ENCODE measurements around the gene RPL29.

DNA sequence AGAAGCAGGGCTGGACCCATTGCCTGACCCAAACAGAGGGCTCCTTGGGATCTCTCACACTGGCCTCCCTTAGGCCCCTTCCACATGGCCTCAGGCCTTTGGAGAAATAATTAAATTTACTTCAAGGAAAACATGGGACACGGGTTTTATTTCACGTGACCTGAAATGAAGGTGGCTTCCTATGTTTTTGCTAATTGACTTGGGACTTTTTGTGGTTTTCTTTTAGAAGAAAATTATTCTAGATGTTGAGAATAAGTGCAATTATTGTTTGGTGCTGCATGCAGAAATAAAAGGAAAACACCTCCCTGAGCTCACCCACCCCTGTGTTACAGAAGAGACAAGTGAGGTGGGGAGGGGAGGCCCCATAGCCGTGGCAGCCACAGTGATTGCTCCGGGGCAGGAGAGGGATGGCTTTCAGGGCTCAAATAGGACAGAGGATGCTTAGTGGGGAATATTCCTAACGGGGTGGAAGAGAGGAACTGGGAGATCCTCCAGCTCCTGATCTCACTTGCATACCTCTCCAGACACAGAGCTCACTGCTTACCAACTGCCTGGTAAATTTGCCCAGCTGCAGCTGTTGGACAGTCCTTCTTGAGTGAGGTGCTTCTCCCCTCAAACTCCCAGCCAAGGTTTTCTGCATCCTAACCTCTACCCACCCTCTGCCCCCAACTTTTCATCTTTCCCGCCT lies 29.2 kb upstream of the RPL29 start:
- TF ChIP-seq CTCF (conservative IDR thresholded peaks at IDR 0.05 in 1 of 2, IDR thresholded peaks at IDR 0.05 in 1 of 2; ENCODE audit: extremely low read depth in 1 of 2, insufficient read depth in 1 of 2, low read depth in 1 of 2, low read length in 2 of 2) (no peak), EZH2 (IDR thresholded peaks at IDR 0.05; ENCODE audit: borderline replicate concordance, low read length) (no peak)
